OCI-LY7 (cell line): ENCODE measurements around the gene PREPL. TPM values are rescaled to one million over a fixed set of nuclear protein-coding genes. Genes with fewer than 3 reads are reported as not detected.

Source experiments
- BruUV-seq: library from RNA; stranded (reverse); fragments of 400-500 nt; replicated peaks from 2 replicates; lab custom pipeline; 2021; lab: Mats Ljungman, UMichigan
- CTCF ChIA-PET: fragments of 300-600 bp; sonication (Branson Sonifier 250); formaldehyde crosslinking; loops from one replicate; lab custom pipeline; 2022; ENCODE audit warnings: antibody characterized with exemption; ENCODE audit not compliant: unreplicated experiment; lab: Charles Lee
- POLR2A ChIA-PET: fragments of 300-600 bp; sonication (Branson Sonifier 250); formaldehyde crosslinking; loops from one replicate; lab custom pipeline; 2022; ENCODE audit warnings: antibody characterized with exemption; lab: Charles Lee
- DNase-seq: peaks from one replicate; pipeline ENCODE4 v3.0.0-alpha.2; 2015; ENCODE audit warnings: low spot score
- H2AFZ ChIP-seq: fragments of 200-600 bp; sonication (generic), shearing (Covaris generic); 2 replicates; pipeline ENCODE4 v1.6.1; 2014; ENCODE audit warnings: mild to moderate bottlenecking, antibody characterized with exemption, low read length, moderate library complexity
- H3K27ac ChIP-seq: fragments of 200-600 bp; sonication (generic); 2 replicates; pipeline ENCODE4 v1.5.1; 2014; ENCODE audit warnings: mixed run types, low read depth, mild to moderate bottlenecking, moderate library complexity, low read length, inconsistent platforms; ENCODE audit not compliant: poor library complexity, severe bottlenecking
- H3K36me3 ChIP-seq: fragments of 200-600 bp; sonication (generic); 2 replicates; pipeline ENCODE4 v1.6.1; 2014; ENCODE audit warnings: mild to moderate bottlenecking, antibody characterized with exemption, low read length, moderate library complexity, mixed read lengths; ENCODE audit not compliant: insufficient read depth
- H3K4me1 ChIP-seq: fragments of 200-600 bp; sonication (generic); 2 replicates; pipeline ENCODE4 v1.5.1; 2014; ENCODE audit warnings: mild to moderate bottlenecking, low read length; ENCODE audit not compliant: insufficient read depth, poor library complexity, severe bottlenecking
- H3K4me2 ChIP-seq: fragments of 200-600 bp; sonication (generic); 2 replicates; pipeline ENCODE4 v1.6.1; 2014; ENCODE audit warnings: mild to moderate bottlenecking, low read length
- H3K4me3 ChIP-seq: fragments of 200-600 bp; sonication (generic); 2 replicates; pipeline ENCODE4 v1.5.1; 2014; ENCODE audit warnings: mild to moderate bottlenecking, low read depth, low read length; ENCODE audit not compliant: poor library complexity, severe bottlenecking
- H3K79me2 ChIP-seq: fragments of 200-600 bp; sonication (generic); 2 replicates; pipeline ENCODE4 v1.6.1; 2016; ENCODE audit warnings: low read depth, mild to moderate bottlenecking, low read length, moderate library complexity, mixed read lengths; ENCODE audit not compliant: insufficient read depth
- H3K9me2 ChIP-seq: fragments of 200-600 bp; sonication (generic); 2 replicates; pipeline ENCODE4 v1.6.1; 2016; ENCODE audit warnings: mild to moderate bottlenecking, low read length, mixed read lengths; ENCODE audit not compliant: insufficient read depth
- H3K9me3 ChIP-seq: fragments of 200-600 bp; sonication (generic); 2 replicates; pipeline ENCODE4 v1.6.1; 2014; ENCODE audit warnings: mild to moderate bottlenecking, mixed run types, low read length, mixed read lengths
- H4K20me1 ChIP-seq: fragments of 200-600 bp; sonication (generic); 2 replicates; pipeline ENCODE4 v1.6.1; 2014; ENCODE audit warnings: mild to moderate bottlenecking, antibody characterized with exemption, low read length, moderate library complexity, mixed read lengths; ENCODE audit not compliant: insufficient read depth
- CTCF ChIP-seq: fragments of 200-600 bp; sonication (generic); conservative IDR thresholded peaks from 2 replicates; pipeline ENCODE4 v1.5.1; 2014; ENCODE audit warnings: mild to moderate bottlenecking, antibody characterized with exemption, low read length, moderate library complexity, mixed read lengths
- EZH2phosphoT487 ChIP-seq: fragments of 200-600 bp; sonication (generic); IDR thresholded peaks from 2 replicates; pipeline ENCODE4 v1.6.1; 2018; ENCODE audit warnings: low read depth, borderline replicate concordance, mild to moderate bottlenecking, mixed run types, antibody characterized with exemption, low read length, moderate library complexity, mixed read lengths
- intact Hi-C: fragments of 100-400 bp; cut with micrococcal nuclease; formaldehyde crosslinking; loops from one replicate; pipeline ENCODE4 v1.10.0; 2022; ENCODE audit not compliant: unreplicated experiment
- total RNA-seq, 2 experiments: library from RNA; depleted of rRNA in 1 of 2; stranded (reverse); fragments of >200 nt in 1 of 2; shearing (Covaris generic) in 1 of 2; gene quantifications; 2 replicates each; pipeline ENCODE4 v1.2.3, GENCODE V29; 2014 to 2022

The PREPL gene
- total RNA-seq, 2 experiments from 2014 or later, result 27.5 to 40.6 TPM

GRCh38 chr2:44267796-44268648 is 93.3 kb downstream of the PREPL start:
- H3K4me3 ChIP-seq, result no peak overlapping the region
- H3K79me2 ChIP-seq, result no peaks in the 10 kb centered on the region
- H4K20me1 ChIP-seq, result no peaks in the 10 kb centered on the region
- intact Hi-C loops, result no loop called here
- BruUV-seq, result no TSS peak
- H3K4me2 ChIP-seq, result no peak overlapping the region
- H3K27ac ChIP-seq, result no peak overlapping the region
- no peaks in the 10 kb centered on the region for H3K36me3 ChIP-seq
- no peak overlapping the region for H2AFZ ChIP-seq
- no peaks in the 10 kb centered on the region for H3K4me1 ChIP-seq
- CTCF ChIA-PET, result no interaction called here
- no peaks in the 10 kb centered on the region for H3K9me3 ChIP-seq
- no peaks in the 10 kb centered on the region for H3K9me2 ChIP-seq
- POLR2A ChIA-PET, result interaction anchor here (0.6 kb wide), 1 partner anchor 48 kb away, joined by 3 read pairs; no protein-coding TSS in a partner anchor
- no peak for TF ChIP-seq EZH2phosphoT487
- no peak for TF ChIP-seq CTCF
- DNase-seq, result no peak

Other genes starting within 250 kb of the PREPL start
- gene PPM1B, start 192.6 kb downstream of the PREPL start, total RNA-seq (2014; rRNA removed; shearing (Covaris generic)), result 23.6 and 24.8 TPM in 2 replicates
- 42.7 and 49.8 TPM in 2 replicates for gene PPM1B, start 192.6 kb downstream of the PREPL start, total RNA-seq (2022)
- not detected in 2 replicates for gene SLC3A1, start 86.0 kb downstream of the PREPL start, total RNA-seq (2014; rRNA removed; shearing (Covaris generic))
- gene SLC3A1, start 86.0 kb downstream of the PREPL start, total RNA-seq (2022), result 0.15 TPM in 1 of 2 replicates, not detected in the other
- 25.1 and 27.4 TPM in 2 replicates for gene CAMKMT, start 453 bp upstream of the PREPL start, total RNA-seq (2014; rRNA removed; shearing (Covaris generic))
- gene CAMKMT, start 453 bp upstream of the PREPL start, total RNA-seq (2022), result 25.7 and 26.8 TPM in 2 replicates